Posterior vena cava (tissue), 2 donors: ENCODE measurements around the gene P2RY1. TPM values are rescaled to one million over a fixed set of nuclear protein-coding genes. Genes with fewer than 3 reads are reported as not detected.

ENCODE experiments used
- DNase-seq: peaks from one replicate; pipeline ENCODE4 v3.0.0-alpha.2; 2020; ENCODE audit warnings: low spot score
- intact Hi-C, 2 donors: fragments of 100-400 bp; cut with DNase I; formaldehyde crosslinking; loops; one replicate each; pipeline versions ENCODE4 v1.14.1 to v1.14.2; 2022 to 2023
- total RNA-seq, 2 donors: library from RNA; stranded (reverse); fragmentation: NEBNext Ultra II Directional; extraction: Animal tissue kit (Norgen Biotek cat#: 25700); gene quantifications; one replicate each; pipeline ENCODE4 v1.2.1, GENCODE V29; 2021
- donor health status: DM: yes; HTN: yes; CAD: no.
- donor health status: DM: yes; HTN: yes; CAD: no.

P2RY1 gene
- total RNA-seq, 2 donors from 2014 or later = 3.1 to 4.1 TPM

DNA sequence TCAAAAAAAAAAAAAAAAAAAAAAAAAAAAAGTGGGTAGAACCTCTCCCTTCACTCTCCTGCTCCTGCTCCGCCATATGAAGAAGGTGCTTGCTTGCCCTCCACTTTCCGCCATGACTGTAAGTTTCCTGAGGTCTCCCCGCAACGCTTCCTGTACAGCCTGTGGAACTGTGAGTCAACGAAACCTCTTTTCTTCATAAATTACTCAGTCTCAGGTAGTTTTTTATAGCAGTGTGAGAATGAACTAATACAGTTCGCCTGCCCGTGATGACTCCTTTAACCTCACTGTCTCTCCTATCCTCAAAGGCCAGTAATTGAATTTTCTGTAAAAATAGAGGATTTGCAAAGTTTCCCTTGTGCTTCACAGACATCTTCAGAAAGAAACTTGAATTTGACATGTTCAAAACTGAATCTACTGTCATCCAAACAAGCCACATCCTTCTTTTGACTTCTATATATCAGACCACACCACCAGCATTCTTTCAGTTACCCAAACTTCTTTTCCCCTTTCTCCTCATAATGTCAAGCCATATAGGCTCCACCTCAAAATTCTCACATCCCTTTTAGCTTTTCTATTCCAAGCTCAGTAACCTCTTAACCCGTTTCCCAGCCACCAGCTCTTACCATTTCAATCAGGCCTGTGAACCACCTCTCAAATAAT is 44.3 kb downstream of the P2RY1 start:
- DNase-seq = no peak
- intact Hi-C loops = no loop called here

DNA sequence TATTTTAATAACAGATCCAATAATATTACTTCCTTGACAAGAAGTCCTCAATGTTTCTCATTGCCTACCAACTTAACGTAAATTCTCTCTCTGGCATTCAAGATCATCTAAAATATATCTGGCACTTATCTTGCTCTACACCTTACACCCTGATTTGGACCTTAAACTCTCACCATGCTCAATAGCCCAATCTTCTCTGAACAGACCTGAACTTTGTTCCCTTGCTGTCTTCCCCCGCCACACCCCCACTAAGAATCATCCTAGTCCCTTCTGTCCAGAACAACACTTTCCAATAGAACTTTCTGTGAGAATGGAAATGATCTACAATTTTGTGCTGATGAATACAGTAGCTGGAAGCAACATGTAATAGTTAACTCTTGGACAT is 44.9 kb downstream of the P2RY1 start:
- intact Hi-C loops = no loop called here
- no peak for DNase-seq

DNA sequence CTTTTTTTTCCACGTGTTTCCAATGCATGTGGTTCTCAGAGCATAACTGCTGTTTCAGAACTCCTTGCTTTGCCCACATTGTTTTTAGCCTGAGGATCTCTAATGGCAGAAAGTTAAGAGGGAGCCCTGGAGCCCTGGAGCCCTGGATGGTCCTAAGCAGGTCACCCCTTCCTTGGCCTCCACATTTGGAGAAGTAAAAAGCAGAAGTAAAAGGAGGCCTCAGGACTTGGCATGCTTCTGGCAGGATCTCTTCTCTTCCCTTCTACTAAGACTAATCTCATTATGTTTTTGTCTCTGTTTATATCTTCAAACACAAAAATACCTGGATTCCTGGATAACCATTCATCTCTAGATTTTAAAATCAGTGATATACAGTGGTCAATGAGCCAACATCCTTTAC is 50.1 kb downstream of the P2RY1 start:
- DNase-seq = no peak
- intact Hi-C loops = no loop called here
